Tibial nerve (tissue), 4 donors: Measurements from ENCODE around the gene GMDS. TPM values are rescaled to one million over a fixed set of nuclear protein-coding genes. Genes with fewer than 3 reads are reported as not detected.

Source experiments
- DNase-seq, 2 donors: peaks; one replicate each; pipeline ENCODE4 v3.0.0-alpha.2; 2019; ENCODE audit warnings: low spot score in 2 of 2
- H3K27ac ChIP-seq, 4 donors: fragments of 200-600 bp; sonication (generic) in 3 of 4; one replicate each; pipeline ENCODE4 v1.5.1; 2017 to 2019; ENCODE audit warnings: mild to moderate bottlenecking in 1 of 4
- H3K27me3 ChIP-seq, 2 donors: fragments of 200-600 bp; sonication (generic) in 1 of 2; one replicate each; pipeline versions ENCODE4 v1.5.1 to v1.6.0; 2017 to 2019
- H3K36me3 ChIP-seq, 3 donors: fragments of 200-600 bp; sonication (generic); one replicate each; pipeline ENCODE4 v1.5.1; 2018 to 2019
- H3K4me1 ChIP-seq, 4 donors: fragments of 200-600 bp; sonication (generic) in 3 of 4; one replicate each; pipeline ENCODE4 v1.5.1; 2017 to 2019
- H3K4me3 ChIP-seq, 4 donors: fragments of 200-600 bp; sonication (generic) in 3 of 4; one replicate each; pipeline ENCODE4 v1.5.1; 2017 to 2019; ENCODE audit warnings: mild to moderate bottlenecking in 1 of 4, moderate library complexity in 1 of 4
- H3K9me3 ChIP-seq, 4 donors: fragments of 200-600 bp; sonication (generic) in 3 of 4; one replicate each; pipeline ENCODE4 v1.5.1; 2017 to 2019
- CTCF ChIP-seq, 5 experiments: fragments of 200-600 bp in 3 of 5; fragments of 450-650 bp in 2 of 5; sonication (generic) in 3 of 5; IDR thresholded peaks; one replicate each; pipeline ENCODE4 v1.5.1; 2016 to 2019; ENCODE audit warnings: antibody characterized with exemption in 5 of 5, mild to moderate bottlenecking in 3 of 5, moderate library complexity in 2 of 5
- EP300 ChIP-seq, 2 donors: sonication (generic); formaldehyde crosslinking; IDR thresholded peaks; one replicate each; pipeline ENCODE4 v1.6.1; 2017; ENCODE audit warnings: antibody characterized with exemption in 2 of 2, mild to moderate bottlenecking in 1 of 2
- POLR2A ChIP-seq, 2 donors: fragments of 450-650 bp; IDR thresholded peaks; one replicate each; pipeline ENCODE4 v1.6.1; 2017; ENCODE audit warnings: antibody characterized with exemption in 2 of 2, mild to moderate bottlenecking in 2 of 2, moderate library complexity in 2 of 2
- WGBS, 2 donors: methylation state at CpG; one replicate each; pipeline ENCODE4 v1.1.5; 2018; 5-methylcytosine and 5-hydroxymethylcytosine counted together
- total RNA-seq, 4 donors: library from RNA; depleted of rRNA; stranded (reverse); fragments of >200 nt; gene quantifications; one replicate each; pipeline ENCODE4 v1.1.0, GENCODE V29; 2016

The GMDS gene
- total RNA-seq, 4 donors from 2014 or later: 14.9 to 46.5 (median 32.8) TPM

- no peaks in the 10 kb centered on the region for H3K27me3 ChIP-seq
- no peaks in the 10 kb centered on the region for H3K4me1 ChIP-seq
- peaks cover 0 to 79% (median 0%) of the 10 kb centered on the region in 3 donors for H3K36me3 ChIP-seq
- peaks cover 0 to 5% (median 0%) of the 10 kb centered on the region in 4 donors for H3K9me3 ChIP-seq
- TF ChIP-seq POLR2A (IDR thresholded peaks at IDR 0.05): no peak
- no peak for TF ChIP-seq EP300 (IDR thresholded peaks at IDR 0.05)
- no peak overlapping the region for H3K4me3 ChIP-seq
- H3K27ac ChIP-seq: no peak overlapping the region
- DNase-seq: no peak
- WGBS, 2 donors: 92 to 93% methylated on average over 3 of the region's 3 CpGs
Measured at GRCh38 chr6:2272696-2273095, 27.3 kb upstream of the GMDS start.

- DNase-seq: no peak
- TF ChIP-seq POLR2A (IDR thresholded peaks at IDR 0.05) (no peak), CTCF (IDR thresholded peaks at IDR 0.05) (no peak)
- Histone ChIP-seq H3K36me3 (peaks cover 0 to 78% (median 0%) of the 10 kb centered on the region in 3 donors), H3K4me1 (no peaks in the 10 kb centered on the region), H3K4me3 (no peak overlapping the region), H3K9me3 (peaks cover 0 to 5% (median 0%) of the 10 kb centered on the region in 4 donors), H3K27me3 (no peaks in the 10 kb centered on the region), H3K27ac (no peak overlapping the region)
- WGBS, 2 donors: 94 to 98% methylated on average over 3 of the region's 3 CpGs
Measured at GRCh38 chr6:2270054-2270453, 24.6 kb upstream of the GMDS start.

- WGBS, 2 donors: 60 to 63% methylated on average over 1 of the region's 1 CpG
- H3K27ac ChIP-seq: no peak overlapping the region
- no peaks in the 10 kb centered on the region for H3K9me3 ChIP-seq
Measured at GRCh38 chr6:2266841-2267240, 21.4 kb upstream of the GMDS start.

GRCh38 chr6:2266031-2266795, 20.8 kb upstream of the GMDS start:
- H3K27me3 ChIP-seq: no peaks in the 10 kb centered on the region
- no peak for DNase-seq
- no peak overlapping the region for H3K27ac ChIP-seq
- H3K4me1 ChIP-seq: no peaks in the 10 kb centered on the region
- TF ChIP-seq POLR2A (IDR thresholded peaks at IDR 0.05) (no peak), CTCF (IDR thresholded peaks at IDR 0.05) (no peak), EP300 (IDR thresholded peaks at IDR 0.05) (no peak)
- no peaks in the 10 kb centered on the region for H3K9me3 ChIP-seq
- H3K4me3 ChIP-seq: no peak overlapping the region
- H3K36me3 ChIP-seq: peaks cover 0 to 55% (median 3%) of the 10 kb centered on the region in 3 donors
- 47 to 54% methylated on average over 3 of the region's 3 CpGs for WGBS, 2 donors

More at GRCh38 chr6:2266841-2267240, 21.4 kb upstream of the GMDS start:
- no peak for DNase-seq
- H3K27me3 ChIP-seq: no peaks in the 10 kb centered on the region
- no peak overlapping the region for H3K4me3 ChIP-seq
- TF ChIP-seq EP300 (IDR thresholded peaks at IDR 0.05) (no peak), POLR2A (IDR thresholded peaks at IDR 0.05) (no peak)
- H3K36me3 ChIP-seq: peaks cover 0 to 61% (median 3%) of the 10 kb centered on the region in 3 donors
- H3K4me1 ChIP-seq: no peaks in the 10 kb centered on the region

GRCh38 chr6:2264932-2265331, 19.5 kb upstream of the GMDS start:
- Histone ChIP-seq H3K9me3 (no peaks in the 10 kb centered on the region), H3K27ac (no peak overlapping the region), H3K36me3 (peaks cover 0 to 42% (median 3%) of the 10 kb centered on the region in 3 donors), H3K27me3 (no peaks in the 10 kb centered on the region), H3K4me3 (no peak overlapping the region), H3K4me1 (no peaks in the 10 kb centered on the region)
- WGBS, 2 donors: 72 to 94% methylated on average over 2 of the region's 2 CpGs
- no peak for TF ChIP-seq CTCF (IDR thresholded peaks at IDR 0.05)
- no peak for TF ChIP-seq POLR2A (IDR thresholded peaks at IDR 0.05)
- no peak for TF ChIP-seq EP300 (IDR thresholded peaks at IDR 0.05)
- DNase-seq: no peak

- TF ChIP-seq CTCF (IDR thresholded peaks at IDR 0.05) (no peak), POLR2A (IDR thresholded peaks at IDR 0.05) (no peak), EP300 (IDR thresholded peaks at IDR 0.05) (no peak)
- no peaks in the 10 kb centered on the region for H3K27me3 ChIP-seq
- no peak overlapping the region for H3K4me3 ChIP-seq
- no peaks in the 10 kb centered on the region for H3K9me3 ChIP-seq
- 82 to 93% methylated on average over 1 of the region's 1 CpG for WGBS, 2 donors
- H3K36me3 ChIP-seq: peaks cover 0 to 41% (median 3%) of the 10 kb centered on the region in 3 donors
- H3K27ac ChIP-seq: no peak overlapping the region
- H3K4me1 ChIP-seq: no peaks in the 10 kb centered on the region
- DNase-seq: no peak
Measured at GRCh38 chr6:2263896-2264295, 18.5 kb upstream of the GMDS start.
